Measurements from ENCODE around the gene PPIC.

The PPIC gene

DNA sequence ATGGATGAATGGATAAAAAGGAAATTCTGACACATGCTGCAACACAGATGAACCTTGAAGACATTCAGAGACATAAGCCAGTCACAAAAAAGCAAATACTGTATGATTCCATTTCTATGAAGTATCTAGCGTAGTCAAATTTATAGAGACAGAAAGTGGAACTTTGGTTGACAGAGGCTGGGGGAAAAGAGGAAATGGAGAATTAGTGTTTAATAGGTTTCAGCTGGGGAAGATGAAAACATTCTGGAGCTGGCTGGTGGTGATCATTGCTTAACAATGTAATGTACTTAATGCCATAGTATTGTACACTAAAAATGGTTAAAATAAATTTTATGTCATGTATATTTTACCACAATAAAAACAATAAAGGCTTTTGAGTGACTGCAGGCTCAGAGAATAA is 24.2 kb downstream of the PPIC start:
- H3K4me3 ChIP-seq (ENCODE audit: low read depth in 1 of 2, low read length in 1 of 2), result no peak overlapping the region
- no peaks in the 10 kb centered on the region for H3K4me1 ChIP-seq (ENCODE audit: control insufficient read depth in 1 of 2, insufficient read depth in 1 of 2, low read depth in 1 of 2, low read length in 1 of 2)
- no peaks in the 10 kb centered on the region for H3K27me3 ChIP-seq
- TF ChIP-seq, protein P1, sequence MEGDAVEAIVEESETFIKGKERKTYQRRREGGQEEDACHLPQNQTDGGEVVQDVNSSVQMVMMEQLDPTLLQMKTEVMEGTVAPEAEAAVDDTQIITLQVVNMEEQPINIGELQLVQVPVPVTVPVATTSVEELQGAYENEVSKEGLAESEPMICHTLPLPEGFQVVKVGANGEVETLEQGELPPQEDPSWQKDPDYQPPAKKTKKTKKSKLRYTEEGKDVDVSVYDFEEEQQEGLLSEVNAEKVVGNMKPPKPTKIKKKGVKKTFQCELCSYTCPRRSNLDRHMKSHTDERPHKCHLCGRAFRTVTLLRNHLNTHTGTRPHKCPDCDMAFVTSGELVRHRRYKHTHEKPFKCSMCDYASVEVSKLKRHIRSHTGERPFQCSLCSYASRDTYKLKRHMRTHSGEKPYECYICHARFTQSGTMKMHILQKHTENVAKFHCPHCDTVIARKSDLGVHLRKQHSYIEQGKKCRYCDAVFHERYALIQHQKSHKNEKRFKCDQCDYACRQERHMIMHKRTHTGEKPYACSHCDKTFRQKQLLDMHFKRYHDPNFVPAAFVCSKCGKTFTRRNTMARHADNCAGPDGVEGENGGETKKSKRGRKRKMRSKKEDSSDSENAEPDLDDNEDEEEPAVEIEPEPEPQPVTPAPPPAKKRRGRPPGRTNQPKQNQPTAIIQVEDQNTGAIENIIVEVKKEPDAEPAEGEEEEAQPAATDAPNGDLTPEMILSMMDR (IDR thresholded peaks at IDR 0.05), result no peak
- no peaks in the 10 kb centered on the region for H3K36me3 ChIP-seq
- no peaks in the 10 kb centered on the region for H3K9me3 ChIP-seq
- no peak overlapping the region for H3K27ac ChIP-seq

DNA sequence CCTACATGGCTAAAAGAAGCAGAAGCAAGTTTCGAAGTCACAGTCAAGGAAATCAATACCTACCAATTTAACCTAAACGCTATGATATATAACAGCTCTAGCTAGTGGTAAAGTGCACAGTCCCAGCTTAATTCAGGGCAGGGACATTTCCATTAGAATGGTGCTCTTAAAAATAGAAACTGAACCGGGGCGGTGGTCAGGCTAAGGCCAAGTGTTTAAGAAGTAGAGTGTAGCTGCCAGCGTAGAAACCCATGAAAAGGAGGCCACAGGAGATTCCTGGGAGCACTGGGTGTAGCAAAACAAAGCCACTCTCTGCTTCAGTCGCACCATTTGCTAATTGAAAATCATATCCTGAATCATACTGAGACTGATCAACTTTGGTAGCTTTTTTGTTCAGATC is 28.8 kb downstream of the PPIC start:
- H3K27me3 ChIP-seq, result no peaks in the 10 kb centered on the region
- TF ChIP-seq, protein P1 (IDR thresholded peaks at IDR 0.05), result no peak
- no peaks in the 10 kb centered on the region for H3K4me1 ChIP-seq (ENCODE audit: control insufficient read depth in 1 of 2, insufficient read depth in 1 of 2, low read depth in 1 of 2, low read length in 1 of 2)
- H3K27ac ChIP-seq, result no peak overlapping the region
- H3K9me3 ChIP-seq, result no peaks in the 10 kb centered on the region
- H3K36me3 ChIP-seq, result no peaks in the 10 kb centered on the region
- H3K4me3 ChIP-seq (ENCODE audit: low read depth in 1 of 2, low read length in 1 of 2), result no peak overlapping the region

DNA sequence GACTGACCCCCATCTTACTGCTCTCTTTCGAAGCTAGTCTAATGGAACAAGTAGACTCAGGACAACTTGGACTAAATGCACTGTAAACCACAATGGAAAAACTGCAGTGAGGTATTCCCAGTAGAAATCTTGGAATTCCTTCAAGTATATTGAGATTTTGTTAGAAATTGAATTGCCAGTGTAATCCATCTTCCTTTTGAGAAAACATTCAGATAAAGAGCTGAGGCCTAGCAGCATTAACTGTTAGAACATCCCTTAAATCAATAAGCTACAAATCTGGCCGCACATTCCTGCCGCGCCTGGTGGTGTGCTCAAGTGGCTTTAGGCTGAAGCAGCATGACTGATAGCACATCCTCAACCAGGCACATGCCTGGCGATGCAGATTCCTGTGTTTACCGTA is 29.3 kb downstream of the PPIC start:
- no peak overlapping the region for H3K4me3 ChIP-seq (ENCODE audit: low read depth in 1 of 2, low read length in 1 of 2)
- no peaks in the 10 kb centered on the region for H3K9me3 ChIP-seq
- TF ChIP-seq, protein P1 (IDR thresholded peaks at IDR 0.05), result no peak
- no peak overlapping the region for H3K27ac ChIP-seq
- no peaks in the 10 kb centered on the region for H3K4me1 ChIP-seq (ENCODE audit: control insufficient read depth in 1 of 2, insufficient read depth in 1 of 2, low read depth in 1 of 2, low read length in 1 of 2)
- H3K27me3 ChIP-seq, result no peaks in the 10 kb centered on the region
- H3K36me3 ChIP-seq, result no peaks in the 10 kb centered on the region

GRCh38 chr5:123001808-123002207 is 34.7 kb downstream of the PPIC start:
- Histone ChIP-seq H3K36me3 (no peaks in the 10 kb centered on the region), H3K27ac (no peak overlapping the region), H3K4me1 (ENCODE audit: control insufficient read depth in 1 of 2, insufficient read depth in 1 of 2, low read depth in 1 of 2, low read length in 1 of 2) (no peaks in the 10 kb centered on the region), H3K4me3 (ENCODE audit: low read depth in 1 of 2, low read length in 1 of 2) (no peak overlapping the region), H3K9me3 (no peaks in the 10 kb centered on the region), H3K27me3 (no peaks in the 10 kb centered on the region)
- TF ChIP-seq, protein P1 (IDR thresholded peaks at IDR 0.05), result no peak

- H3K4me3 ChIP-seq (ENCODE audit: low read depth in 1 of 2, low read length in 1 of 2), result no peak overlapping the region
- no peak overlapping the region for H3K27ac ChIP-seq
- no peaks in the 10 kb centered on the region for H3K9me3 ChIP-seq
- TF ChIP-seq, protein P1 (IDR thresholded peaks at IDR 0.05), result no peak
- no peaks in the 10 kb centered on the region for H3K27me3 ChIP-seq
- H3K4me1 ChIP-seq (ENCODE audit: control insufficient read depth in 1 of 2, insufficient read depth in 1 of 2, low read depth in 1 of 2, low read length in 1 of 2), result no peaks in the 10 kb centered on the region
- H3K36me3 ChIP-seq, result no peaks in the 10 kb centered on the region
These were observed 35.8 kb downstream of the PPIC start for GRCh38 chr5:123000731-123001130.
